Stomach (tissue), 9 donors: ENCODE results near the gene EHMT1. TPM values are rescaled to one million over a fixed set of nuclear protein-coding genes. Genes with fewer than 3 reads are reported as not detected.
"Not testable (repeated sequence)": the region's sequence is repeated elsewhere in the genome, so short reads cannot be mapped to it uniquely, and the experiment has no call there.

Source experiments
- DNase-seq, 2 donors: peaks; one replicate each; pipeline versions ENCODE4 v3.0.0 to v3.0.0-alpha.2; 2013 to 2019
- H3K27ac ChIP-seq, 5 donors: fragments of 200-600 bp in 4 of 5; sonication (generic) in 4 of 5; one replicate each; pipeline ENCODE4 v1.5.1; 2013 to 2019; ENCODE audit warnings: mild to moderate bottlenecking in 1 of 5, moderate library complexity in 1 of 5
- H3K27me3 ChIP-seq, 3 donors: fragments of 200-600 bp; sonication (generic); one replicate each; pipeline ENCODE4 v1.5.1; 2017 to 2019; ENCODE audit warnings: mixed run types in 1 of 3
- H3K36me3 ChIP-seq, 4 donors: fragments of 200-600 bp; sonication (generic); 1 replicate in 3 of 4; 2 replicates in 1 of 4; pipeline ENCODE4 v1.5.1; 2016 to 2019
- H3K4me1 ChIP-seq, 4 donors: fragments of 200-600 bp; sonication (generic); one replicate each; pipeline ENCODE4 v1.5.1; 2016 to 2019
- H3K4me3 ChIP-seq, 4 donors: fragments of 200-600 bp; sonication (generic) in 3 of 4; one replicate each; pipeline ENCODE4 v1.5.1; 2016 to 2019; ENCODE audit warnings: mild to moderate bottlenecking in 1 of 4
- H3K9me3 ChIP-seq, 4 donors: fragments of 200-600 bp; sonication (generic); one replicate each; pipeline ENCODE4 v1.5.1; 2016 to 2019
- EP300 ChIP-seq: sonication (generic); formaldehyde crosslinking; IDR thresholded peaks from one replicate; pipeline ENCODE4 v1.6.1; 2017; ENCODE audit warnings: antibody characterized with exemption
- POLR2A ChIP-seq, 4 donors: fragments of 450-650 bp; IDR thresholded peaks; one replicate each; pipeline ENCODE4 v1.6.1; 2016; ENCODE audit warnings: antibody characterized with exemption in 4 of 4, control low read depth in 2 of 4, mild to moderate bottlenecking in 1 of 4, moderate library complexity in 1 of 4
- POLR2AphosphoS5 ChIP-seq, 3 donors: sonication (generic); formaldehyde crosslinking; IDR thresholded peaks; one replicate each; pipeline ENCODE4 v1.6.1; 2016; ENCODE audit warnings: antibody characterized with exemption in 3 of 3
- WGBS, 5 donors: extraction: QIAGEN DNeasy Blood & Tissue Kit in 3 of 5; methylation state at CpG; one replicate each; pipeline versions ENCODE4 v1.1.5 to v1.1.7; 2013 to 2018; 5-methylcytosine and 5-hydroxymethylcytosine counted together
- intact Hi-C: fragments of 100-400 bp; cut with DNase I; formaldehyde crosslinking; loops from one replicate; pipeline ENCODE4 v1.15.1; 2023; ENCODE audit warnings: low total_unique reads
- polyA plus RNA-seq, 3 donors: library from polyadenylated mRNA; stranded (reverse); fragments of 200-250 nt; gene quantifications; one replicate each; pipeline ENCODE4 v1.2.3, GENCODE V29; 2013
- small RNA-seq, 4 donors: library from RNA; depleted of rRNA; stranded (forward); fragments of <200 nt; gene quantifications; one replicate each; pipeline ENCODE3, GENCODE V24; 2016
- total RNA-seq, 5 donors: library from RNA; depleted of rRNA; stranded (reverse); fragments of >200 nt; gene quantifications; one replicate each; pipeline versions ENCODE4 v1.1.0 to v1.2.3, GENCODE V29; 2014 to 2016
- TF ChIP-seq, protein P1 (sequence below), 7 experiments: fragments of 450-650 bp in 4 of 7; fragments of 200-600 bp in 3 of 7; sonication (generic) in 3 of 7; IDR thresholded peaks; one replicate each; pipeline ENCODE4 v1.5.1; 2016 to 2019; ENCODE audit warnings: antibody characterized with exemption in 7 of 7, control low read depth in 2 of 7, mild to moderate bottlenecking in 1 of 7
- donor health status: healthy with polysubstance abuse.
- donor health status: Bipolar disorder and iron deficiency.
- donor health status: healthy.

Gene EHMT1
- total and polyA plus RNA-seq, 8 donors = 23.9 to 419 (median 79.5) TPM

DNA sequence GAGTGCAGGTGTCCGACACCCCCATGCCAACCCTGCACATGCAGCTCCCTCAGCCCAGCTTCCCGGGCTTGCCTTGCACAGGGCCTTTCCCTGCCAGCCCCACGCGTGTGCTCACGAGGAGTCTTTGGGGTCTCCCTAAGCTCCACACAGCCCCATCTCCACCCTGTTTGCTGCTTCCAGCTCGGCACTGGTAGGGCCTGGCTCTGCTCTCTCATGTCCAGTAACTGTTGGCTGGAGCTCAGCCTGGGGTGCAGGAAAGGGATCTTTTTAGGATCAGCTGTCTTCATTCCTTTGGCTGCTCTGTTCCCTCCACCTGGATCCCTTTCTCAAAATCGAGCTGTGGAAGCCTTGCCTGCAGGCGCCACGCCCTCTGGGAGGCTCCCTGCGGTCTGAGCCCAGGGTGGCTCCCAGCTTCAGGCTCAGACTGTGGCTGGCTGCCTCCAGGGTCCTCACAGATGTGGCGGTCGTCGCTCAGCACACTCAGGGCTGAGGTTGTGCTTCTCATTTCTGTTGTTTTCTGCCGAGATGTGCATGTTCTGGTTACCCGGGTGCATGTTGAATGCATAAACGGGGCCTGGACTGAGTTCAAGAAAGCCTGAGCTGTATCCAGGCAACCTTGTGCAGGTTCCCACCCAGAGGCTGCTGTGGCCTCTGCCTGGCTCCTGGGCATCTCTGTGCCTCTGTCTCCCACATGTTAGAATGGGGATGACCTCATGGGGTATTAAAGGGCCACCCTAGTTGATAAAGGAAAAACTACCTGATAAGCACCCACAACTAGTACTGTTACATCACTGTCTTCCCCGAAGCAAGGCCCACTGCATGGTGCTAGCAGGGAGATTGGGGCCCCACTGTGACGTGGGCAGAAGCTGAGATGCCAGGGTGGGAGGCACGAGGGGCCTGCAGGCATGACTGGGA, 263.0 kb downstream of the EHMT1 start:
- H3K27ac ChIP-seq = no peak overlapping the region
- no peak for TF ChIP-seq EP300
- TF ChIP-seq POLR2A (IDR thresholded peaks at IDR 0.05) = no peak
- DNase-seq = no peak
- peaks cover 0 to 13% (median 2%) of the 10 kb centered on the region in 4 donors for H3K9me3 ChIP-seq
- H3K36me3 ChIP-seq = no peaks in the 10 kb centered on the region
- 62 to 70% (median 65%) methylated on average over 16 to 19 of the region's 19 CpGs for WGBS, 5 donors
- peaks cover 5 to 17% (median 9%) of the 10 kb centered on the region in 4 donors for H3K4me1 ChIP-seq
- no peak overlapping the region for H3K4me3 ChIP-seq
- peaks cover 13 to 52% (median 38%) of the 10 kb centered on the region in 3 donors for H3K27me3 ChIP-seq
- intact Hi-C loops = no loop called here

DNA sequence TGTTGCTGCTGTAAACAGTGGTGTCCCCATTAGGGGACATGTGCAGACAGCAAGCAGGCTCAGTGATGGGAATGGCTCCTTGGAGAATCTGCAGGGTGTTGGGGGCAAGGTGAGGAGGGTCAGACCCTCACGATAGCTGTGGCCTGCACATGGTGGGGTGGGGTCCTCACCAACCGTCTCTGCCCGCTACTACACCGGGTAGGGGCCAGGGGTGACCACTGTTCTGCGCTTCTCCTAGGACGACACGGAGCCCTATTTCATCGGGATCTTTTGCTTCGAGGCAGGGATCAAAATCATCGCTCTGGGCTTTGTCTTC, 263.7 kb downstream of the EHMT1 start:
- no peak for DNase-seq
- H3K27me3 ChIP-seq = peaks cover 8 to 46% (median 32%) of the 10 kb centered on the region in 3 donors
- no peak overlapping the region for H3K27ac ChIP-seq
- intact Hi-C loops = no loop called here
- H3K4me1 ChIP-seq = peaks cover 5 to 12% (median 9%) of the 10 kb centered on the region in 4 donors
- 83 to 100% (median 86%) methylated on average over 4 to 10 of the region's 10 CpGs for WGBS, 5 donors
- H3K4me3 ChIP-seq = no peak overlapping the region
- H3K36me3 ChIP-seq = no peaks in the 10 kb centered on the region
- TF ChIP-seq, protein P1, sequence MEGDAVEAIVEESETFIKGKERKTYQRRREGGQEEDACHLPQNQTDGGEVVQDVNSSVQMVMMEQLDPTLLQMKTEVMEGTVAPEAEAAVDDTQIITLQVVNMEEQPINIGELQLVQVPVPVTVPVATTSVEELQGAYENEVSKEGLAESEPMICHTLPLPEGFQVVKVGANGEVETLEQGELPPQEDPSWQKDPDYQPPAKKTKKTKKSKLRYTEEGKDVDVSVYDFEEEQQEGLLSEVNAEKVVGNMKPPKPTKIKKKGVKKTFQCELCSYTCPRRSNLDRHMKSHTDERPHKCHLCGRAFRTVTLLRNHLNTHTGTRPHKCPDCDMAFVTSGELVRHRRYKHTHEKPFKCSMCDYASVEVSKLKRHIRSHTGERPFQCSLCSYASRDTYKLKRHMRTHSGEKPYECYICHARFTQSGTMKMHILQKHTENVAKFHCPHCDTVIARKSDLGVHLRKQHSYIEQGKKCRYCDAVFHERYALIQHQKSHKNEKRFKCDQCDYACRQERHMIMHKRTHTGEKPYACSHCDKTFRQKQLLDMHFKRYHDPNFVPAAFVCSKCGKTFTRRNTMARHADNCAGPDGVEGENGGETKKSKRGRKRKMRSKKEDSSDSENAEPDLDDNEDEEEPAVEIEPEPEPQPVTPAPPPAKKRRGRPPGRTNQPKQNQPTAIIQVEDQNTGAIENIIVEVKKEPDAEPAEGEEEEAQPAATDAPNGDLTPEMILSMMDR (IDR thresholded peaks at IDR 0.05) = no peak
- TF ChIP-seq EP300 (no peak), POLR2AphosphoS5 (IDR thresholded peaks at IDR 0.05) (no peak), POLR2A (IDR thresholded peaks at IDR 0.05) (no peak)
- peaks cover 0 to 8% (median 0%) of the 10 kb centered on the region in 4 donors for H3K9me3 ChIP-seq

DNA sequence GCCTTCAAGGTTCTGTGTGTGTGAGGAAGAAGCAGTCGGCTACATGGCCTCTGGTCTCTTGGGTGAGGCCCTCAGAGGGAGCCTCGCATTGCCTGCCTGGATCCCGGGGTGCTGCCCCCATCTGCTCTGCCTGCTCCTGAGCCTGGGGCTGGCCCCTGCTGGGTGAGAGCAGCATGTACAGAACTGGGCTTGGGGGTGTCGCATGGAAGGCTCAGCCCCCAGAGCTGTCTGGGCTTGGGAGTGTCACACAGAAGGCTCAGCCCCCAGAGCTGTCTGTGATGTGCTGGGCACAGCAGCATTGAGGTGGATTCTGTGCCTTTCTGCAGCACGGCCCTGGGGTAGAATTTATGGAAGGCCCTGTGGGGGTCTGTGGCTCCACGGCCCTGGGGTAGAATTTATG, 265.2 kb downstream of the EHMT1 start:
- H3K4me1 ChIP-seq, H3K27ac ChIP-seq, H3K36me3 ChIP-seq, H3K9me3 ChIP-seq, intact Hi-C loops, DNase-seq, H3K4me3 ChIP-seq: not testable (repeated sequence)
- WGBS, 5 donors = 88 to 100% (median 90%) methylated on average over 1 to 2 of the region's 6 CpGs; no CpG with 5 or more reads in 2 of the 5 donors
- peaks cover 0 to 32% (median 20%) of the 10 kb centered on the region in 3 donors for H3K27me3 ChIP-seq

DNA sequence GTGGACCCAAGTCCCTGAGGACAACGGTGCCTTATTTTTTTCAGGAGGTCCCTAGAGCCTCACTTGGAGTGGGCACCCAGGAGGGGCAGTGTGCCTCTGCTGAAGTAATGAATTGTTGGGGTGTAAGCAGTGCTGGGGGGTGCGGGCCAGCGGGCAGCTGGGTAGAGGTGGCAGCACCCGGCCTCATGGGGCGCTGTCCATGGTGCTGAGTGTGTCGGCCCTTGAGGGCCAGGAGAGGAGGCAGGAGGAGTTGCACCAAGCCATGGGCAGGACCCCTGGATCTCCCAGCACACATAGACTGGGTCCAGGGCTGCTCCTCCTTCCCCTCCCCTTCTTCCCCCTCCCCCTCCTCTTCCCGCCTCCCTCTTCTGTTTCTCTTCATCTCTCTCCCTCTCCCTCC, 265.7 kb downstream of the EHMT1 start:
- H3K27ac ChIP-seq, intact Hi-C loops, H3K4me1 ChIP-seq, DNase-seq, H3K9me3 ChIP-seq, H3K4me3 ChIP-seq, H3K36me3 ChIP-seq: not testable (repeated sequence)
- peaks cover 0 to 26% (median 14%) of the 10 kb centered on the region in 3 donors for H3K27me3 ChIP-seq
- WGBS, 5 donors = 14 to 49% (median 29%) methylated on average over 4 to 5 of the region's 7 CpGs

DNA sequence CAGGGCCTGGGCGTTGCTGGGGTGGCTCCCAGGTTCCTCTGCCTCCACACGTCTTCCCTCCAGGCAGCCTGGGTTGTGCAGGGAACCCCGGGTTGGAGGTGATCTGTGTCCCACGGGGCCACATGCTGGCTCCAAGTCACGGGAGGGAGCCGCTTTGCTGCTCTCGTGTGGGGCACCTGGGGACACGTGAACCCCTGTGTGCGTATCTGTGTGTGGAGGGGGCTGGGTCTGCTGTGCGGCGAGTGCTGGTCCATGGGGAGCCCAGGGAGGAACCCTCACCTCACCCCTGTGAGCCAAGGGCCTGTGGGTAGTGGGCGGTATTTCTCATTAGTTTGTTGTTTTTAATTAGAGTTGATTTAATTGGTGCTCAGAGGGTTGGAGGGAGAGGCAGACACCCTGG, 266.3 kb downstream of the EHMT1 start:
- H3K27ac ChIP-seq, DNase-seq, H3K9me3 ChIP-seq, H3K4me3 ChIP-seq, intact Hi-C loops, H3K4me1 ChIP-seq, H3K36me3 ChIP-seq: not testable (repeated sequence)
- H3K27me3 ChIP-seq = peaks cover 0 to 20% (median 9%) of the 10 kb centered on the region in 3 donors
- 75 to 100% (median 89%) methylated on average over 1 to 10 of the region's 12 CpGs; no CpG with 5 or more reads in 1 of the 5 donors for WGBS, 5 donors

Small RNA genes lying within 50 kb of the gene (small RNA-seq; reads per million reads assigned to genes)
- gene MIR602 (0 to 0.15 (median 0) reads per million in 4 donors), gene RF00017 (0 reads per million in 4 donors)

Other genes with a start within 250 kb of the EHMT1 start
- gene EXD3, start 195.8 kb upstream of the EHMT1 start, total RNA-seq = 100 to 1,000 TPM in 1 of 5 donors, 10 to 100 TPM in 4; 12.9 to 105 (median 28.1) TPM
- gene EXD3, start 195.8 kb upstream of the EHMT1 start, polyA plus RNA-seq = 10 to 100 TPM; 17.4 to 27.3 (median 20.7) TPM
- 10 to 100 TPM in 2 of 5 donors, 1 to 10 TPM in 3; 3.5 to 43.2 (median 8.3) TPM for gene NOXA1, start 195.6 kb upstream of the EHMT1 start, total RNA-seq
- 10 to 100 TPM; 14.4 to 20.5 (median 15.1) TPM for gene NOXA1, start 195.6 kb upstream of the EHMT1 start, polyA plus RNA-seq
- 10 to 100 TPM in 2 of 5 donors, 1 to 10 TPM in 1, under 1 TPM in 2; 0.89 to 37.9 (median 5.9) TPM for gene ENTPD8, start 177.6 kb upstream of the EHMT1 start, total RNA-seq
- 10 to 100 TPM in 1 of 3 donors, 1 to 10 TPM in 2; 2.8 to 16.2 (median 7.6) TPM for gene ENTPD8, start 177.6 kb upstream of the EHMT1 start, polyA plus RNA-seq
- gene NSMF, start 159.7 kb upstream of the EHMT1 start, total RNA-seq = 10 to 100 TPM; 11.7 to 84.9 (median 56.6) TPM
- gene NSMF, start 159.7 kb upstream of the EHMT1 start, polyA plus RNA-seq = 10 to 100 TPM; 20.3 to 45.4 (median 28.9) TPM
- 10 to 100 TPM in 4 of 5 donors, 1 to 10 TPM in 1; 3.5 to 51.3 (median 21.4) TPM for gene PNPLA7, start 68.6 kb upstream of the EHMT1 start, total RNA-seq
- 10 to 100 TPM in 2 of 3 donors, 1 to 10 TPM in 1; 9.2 to 15.6 (median 14.1) TPM for gene PNPLA7, start 68.6 kb upstream of the EHMT1 start, polyA plus RNA-seq
- gene MRPL41, start 67.1 kb upstream of the EHMT1 start, total RNA-seq = 100 to 1,000 TPM in 1 of 5 donors, 10 to 100 TPM in 4; 23.3 to 282 (median 88.1) TPM
- 100 to 1,000 TPM; 115 to 183 (median 181) TPM for gene MRPL41, start 67.1 kb upstream of the EHMT1 start, polyA plus RNA-seq
- 100 to 1,000 TPM in 1 of 5 donors, 10 to 100 TPM in 4; 14.3 to 134 (median 25.5) TPM for gene DPH7, start 40.1 kb upstream of the EHMT1 start, total RNA-seq
- gene DPH7, start 40.1 kb upstream of the EHMT1 start, polyA plus RNA-seq = 10 to 100 TPM; 14.9 to 39.6 (median 20.0) TPM
- 10 to 100 TPM in 4 of 5 donors, 1 to 10 TPM in 1; 9.4 to 40.6 (median 31.9) TPM for gene ZMYND19, start 28.5 kb upstream of the EHMT1 start, total RNA-seq
- 10 to 100 TPM; 17.0 to 30.0 (median 21.1) TPM for gene ZMYND19, start 28.5 kb upstream of the EHMT1 start, polyA plus RNA-seq
- 100 to 1,000 TPM in 4 of 5 donors, 10 to 100 TPM in 1; 31.8 to 185 (median 148) TPM for gene ARRDC1, start 13.3 kb upstream of the EHMT1 start, total RNA-seq
- 100 to 1,000 TPM in 2 of 3 donors, 10 to 100 TPM in 1; 93.5 to 134 (median 128) TPM for gene ARRDC1, start 13.3 kb upstream of the EHMT1 start, polyA plus RNA-seq